ENCODE data around the gene CEACAM21. TPM values are rescaled to one million over a fixed set of nuclear protein-coding genes. Genes with fewer than 3 reads are reported as not detected.
"Not testable (repeated sequence)": the region's sequence is repeated elsewhere in the genome, so short reads cannot be mapped to it uniquely, and the experiment has no call there.

Gene CEACAM21
- total and polyA plus RNA-seq, 8 donors, result 0.63 to 6.1 (median 2.0) TPM; not detected in 5

DNA sequence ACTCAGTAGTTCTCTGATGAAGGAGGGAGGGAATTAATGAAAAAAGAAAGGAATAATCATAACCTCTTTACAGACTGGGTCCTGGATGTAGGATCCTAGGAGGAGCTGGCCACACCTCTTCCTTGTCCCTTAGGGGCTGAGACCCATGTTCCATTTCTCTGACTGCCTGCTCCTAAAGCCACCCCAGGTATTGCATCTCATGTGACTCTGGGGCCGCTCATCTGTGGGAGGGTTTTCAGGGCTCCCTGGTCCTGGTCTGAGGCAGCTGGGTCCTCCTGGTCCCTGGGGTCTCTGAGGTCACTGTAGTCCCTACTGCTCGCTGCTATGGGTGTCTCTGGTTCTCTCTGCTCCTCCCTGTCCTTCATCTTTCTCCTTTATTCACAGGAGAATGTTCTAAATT is 2.9 kb downstream of the CEACAM21 start:
- WGBS, 5 donors, result 53 to 76% (median 60%) methylated on average over 2 of the region's 2 CpGs
- TF ChIP-seq EP300 (IDR thresholded peaks at IDR 0.05) (no peak), CTCF (IDR thresholded peaks at IDR 0.05) (no peak), POLR2AphosphoS5 (IDR thresholded peaks at IDR 0.05) (no peak), POLR2A (IDR thresholded peaks at IDR 0.05) (no peak)
- intact Hi-C loops (cut with DNase I; ENCODE audit: low total_unique reads), result no loop called here

GRCh38 chr19:41581068-41581467 is 5.1 kb downstream of the CEACAM21 start:
- H3K27ac ChIP-seq; DNase-seq; intact Hi-C loops (cut with DNase I; ENCODE audit: low total_unique reads); H3K4me1 ChIP-seq; H3K27me3 ChIP-seq; H3K4me3 ChIP-seq: not testable (repeated sequence)
- peaks cover 0 to 36% (median 22%) of the 10 kb centered on the region in 4 donors for H3K9me3 ChIP-seq
- 57 to 70% (median 59%) methylated on average over 4 of the region's 4 CpGs for WGBS, 5 donors
- peaks cover 0 to 13% (median 4%) of the 10 kb centered on the region in 4 donors for H3K36me3 ChIP-seq

More for the DNA sequence above, 2.9 kb downstream of the CEACAM21 start:
- Histone ChIP-seq H3K36me3 (peaks cover 0 to 8% (median 2%) of the 10 kb centered on the region in 4 donors), H3K27ac (no peak overlapping the region), H3K9me3 (peaks cover 0 to 33% (median 22%) of the 10 kb centered on the region in 4 donors), H3K4me1 (no peaks in the 10 kb centered on the region), H3K27me3 (peaks cover 0 to 15% (median 0%) of the 10 kb centered on the region in 3 donors), H3K4me3 (no peak overlapping the region)
- no peak for DNase-seq

- intact Hi-C loops (cut with DNase I; ENCODE audit: low total_unique reads); H3K27me3 ChIP-seq; H3K4me3 ChIP-seq; H3K4me1 ChIP-seq; DNase-seq; H3K27ac ChIP-seq: not testable (repeated sequence)
- WGBS, 5 donors, result 75 to 100% (median 83%) methylated on average over 1 of the region's 1 CpG
- peaks cover 0 to 36% (median 22%) of the 10 kb centered on the region in 4 donors for H3K9me3 ChIP-seq
- H3K36me3 ChIP-seq, result peaks cover 0 to 13% (median 4%) of the 10 kb centered on the region in 4 donors
Observed at GRCh38 chr19:41582577-41583182, 6.7 kb downstream of the CEACAM21 start.

DNA sequence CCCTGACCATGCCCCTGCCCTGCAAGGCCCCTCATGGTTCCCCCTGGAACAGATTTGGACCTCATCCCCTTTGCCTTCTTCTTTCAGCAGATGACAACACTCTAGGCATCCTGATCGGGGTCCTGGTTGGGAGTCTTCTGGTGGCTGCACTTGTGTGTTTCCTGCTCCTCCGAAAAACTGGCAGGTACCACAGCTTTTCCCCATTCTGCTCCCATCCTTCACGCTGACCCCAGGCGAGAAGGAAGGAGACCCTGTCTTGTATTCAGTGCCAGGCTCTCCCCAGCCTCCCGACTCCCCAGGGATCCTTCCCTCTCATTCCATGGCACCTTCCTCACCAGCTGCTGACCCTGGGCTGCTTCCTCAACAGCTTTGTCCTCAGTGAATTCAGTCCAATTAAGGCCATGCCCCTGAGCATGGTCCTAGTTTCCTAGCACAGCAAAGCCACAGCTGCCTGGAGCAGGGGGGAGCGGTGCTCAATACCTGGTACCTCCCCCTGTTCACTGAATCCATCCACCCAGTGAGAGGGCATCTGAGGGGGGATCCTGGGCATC is 8.4 kb downstream of the CEACAM21 start:
- Histone ChIP-seq H3K9me3 (peaks cover 0 to 36% (median 22%) of the 10 kb centered on the region in 4 donors), H3K4me1 (no peaks in the 10 kb centered on the region), H3K4me3 (no peak overlapping the region), H3K36me3 (peaks cover 0 to 13% (median 4%) of the 10 kb centered on the region in 4 donors), H3K27ac (no peak overlapping the region), H3K27me3 (peaks cover 0 to 16% (median 0%) of the 10 kb centered on the region in 3 donors)
- DNase-seq, result no peak
- intact Hi-C loops (cut with DNase I; ENCODE audit: low total_unique reads), result no loop called here
- WGBS, 5 donors, result 56 to 74% (median 62%) methylated on average over 5 to 6 of the region's 6 CpGs
- TF ChIP-seq POLR2A (IDR thresholded peaks at IDR 0.05), result no peak
- TF ChIP-seq POLR2AphosphoS5 (IDR thresholded peaks at IDR 0.05), result no peak
- no peak for TF ChIP-seq EP300 (IDR thresholded peaks at IDR 0.05)
- no peak for TF ChIP-seq CTCF (IDR thresholded peaks at IDR 0.05)

DNA sequence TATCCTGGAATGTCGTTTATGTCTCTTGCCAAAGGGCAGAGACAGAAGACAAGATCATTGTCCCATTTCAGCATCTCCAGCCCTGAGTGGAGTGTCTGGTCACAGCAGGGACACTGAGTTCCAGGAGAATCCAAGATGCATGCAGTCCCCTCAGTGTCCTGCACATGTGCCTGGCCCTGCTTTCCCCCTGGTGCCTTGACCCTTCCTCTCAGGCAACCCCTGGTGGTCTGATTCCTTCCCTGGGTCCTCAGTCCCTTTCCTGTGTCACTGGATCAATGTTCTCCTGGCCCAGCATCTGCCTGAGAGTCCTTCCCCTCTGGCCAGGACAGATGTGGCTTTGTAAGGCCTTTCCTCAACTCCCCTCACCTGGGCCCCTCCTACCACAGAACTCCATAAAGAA is 9.0 kb downstream of the CEACAM21 start:
- H3K9me3 ChIP-seq, result peaks cover 0 to 36% (median 22%) of the 10 kb centered on the region in 4 donors
- peaks cover 0 to 21% (median 0%) of the 10 kb centered on the region in 3 donors for H3K27me3 ChIP-seq
- intact Hi-C loops (cut with DNase I; ENCODE audit: low total_unique reads), result no loop called here
- peaks cover 0 to 13% (median 4%) of the 10 kb centered on the region in 4 donors for H3K36me3 ChIP-seq
- no peak overlapping the region for H3K27ac ChIP-seq
- H3K4me3 ChIP-seq, result no peak overlapping the region
- WGBS, 5 donors, result 63 to 82% (median 71%) methylated on average over 1 of the region's 1 CpG
- TF ChIP-seq POLR2A (IDR thresholded peaks at IDR 0.05), result no peak
- no peak for TF ChIP-seq EP300 (IDR thresholded peaks at IDR 0.05)
- TF ChIP-seq CTCF (IDR thresholded peaks at IDR 0.05), result no peak
- TF ChIP-seq POLR2AphosphoS5 (IDR thresholded peaks at IDR 0.05), result no peak
- H3K4me1 ChIP-seq, result no peaks in the 10 kb centered on the region
- DNase-seq, result no peak
